SU-DHL-6 (cell line): Measurements from ENCODE around the gene SLC25A10.

Source experiments
- H2AFZ ChIP-seq: fragments of 200-600 bp; sonication (generic); 2 replicates; pipeline ENCODE4 v1.6.1; 2014; ENCODE audit warnings: low read depth, mild to moderate bottlenecking, moderate library complexity, mixed read lengths, antibody characterized with exemption, low read length; ENCODE audit not compliant: severe bottlenecking
- H3F3A ChIP-seq: fragments of 200-600 bp; shearing (Covaris generic); 2 replicates; pipeline ENCODE4 v1.6.0; 2016; ENCODE audit warnings: antibody characterized with exemption, mild to moderate bottlenecking; ENCODE audit not compliant: insufficient read depth
- H3K27ac ChIP-seq: fragments of 200-600 bp; sonication (generic); 2 replicates; pipeline ENCODE4 v1.5.1; 2016; ENCODE audit warnings: low read depth, mild to moderate bottlenecking, low read length, moderate library complexity, mixed read lengths
- H3K27me3 ChIP-seq: fragments of 200-600 bp; sonication (generic), shearing (Covaris generic); 2 replicates; pipeline ENCODE4 v1.6.0; 2014; ENCODE audit warnings: mild to moderate bottlenecking, low read length
- H3K36me3 ChIP-seq: fragments of 200-600 bp; sonication (generic); 2 replicates; pipeline ENCODE4 v1.6.1; 2014; ENCODE audit warnings: mild to moderate bottlenecking, low read length, mixed read lengths
- H3K4me2 ChIP-seq: fragments of 300-600, 200-600 bp; shearing (Covaris generic), sonication (generic); 2 replicates; pipeline ENCODE4 v1.6.0; 2014; ENCODE audit warnings: low read length, low read depth, mild to moderate bottlenecking; ENCODE audit not compliant: poor library complexity, severe bottlenecking
- H3K4me3 ChIP-seq: fragments of 200-600 bp; sonication (generic); 2 replicates; pipeline ENCODE4 v1.5.1; 2014; ENCODE audit warnings: antibody characterized with exemption, low read length, mild to moderate bottlenecking, mixed read lengths; ENCODE audit not compliant: insufficient read depth, poor library complexity, severe bottlenecking
- H3K79me2 ChIP-seq: fragments of 200-600 bp; sonication (generic); 2 replicates; pipeline ENCODE4 v1.6.1; 2014; ENCODE audit warnings: mild to moderate bottlenecking, low read length, moderate library complexity; ENCODE audit not compliant: insufficient read depth
- H3K9ac ChIP-seq: fragments of 200-600 bp; sonication (generic); 2 replicates; pipeline ENCODE4 v1.7.0; 2014; ENCODE audit warnings: mild to moderate bottlenecking, low read length
- H3K9me2 ChIP-seq: fragments of 200-600 bp; sonication (generic); replicated peaks from 2 replicates; pipeline ENCODE4 v1.6.1; 2014; ENCODE audit warnings: low read length; ENCODE audit not compliant: insufficient read depth
- H3K9me3 ChIP-seq: fragments of 200-600 bp; sonication (generic); 2 replicates; pipeline ENCODE4 v1.6.1; 2014; ENCODE audit warnings: low read length, mixed read lengths; ENCODE audit not compliant: insufficient read depth
- H4K20me1 ChIP-seq: fragments of 200-600 bp; sonication (generic); 2 replicates; pipeline ENCODE4 v1.6.1; 2014; ENCODE audit warnings: low read depth, mild to moderate bottlenecking, antibody characterized with exemption, low read length, moderate library complexity, mixed read lengths
- CTCF ChIP-seq: fragments of 200-600 bp; sonication (generic); IDR thresholded peaks from one replicate; pipeline ENCODE4 v1.5.1; 2017; ENCODE audit warnings: antibody characterized with exemption, mild to moderate bottlenecking, low read length, moderate library complexity; ENCODE audit not compliant: insufficient read depth, poor library complexity, severe bottlenecking
- EZH2phosphoT487 ChIP-seq: fragments of 200-600 bp; sonication (generic), shearing (Covaris generic); conservative IDR thresholded peaks from 2 replicates; pipeline ENCODE4 v1.6.1; 2018; ENCODE audit warnings: mild to moderate bottlenecking, antibody characterized with exemption, low read length, moderate library complexity, mixed read lengths

SLC25A10 gene

GRCh38 chr17:81695211-81695610 lies 16.9 kb upstream of the SLC25A10 start:
- no peak overlapping the region for H3K9ac ChIP-seq
- no peaks in the 10 kb centered on the region for H3K27me3 ChIP-seq
- TF ChIP-seq EZH2phosphoT487 (no peak), CTCF (no peak)
- 0 out of 2 replicates have a peak, but pooled peaks cover 5% of the 10 kb centered on the region for H3K79me2 ChIP-seq
- no peak overlapping the region for H3K27ac ChIP-seq
- H3F3A ChIP-seq = 0 out of 2 replicates have a peak, but pooled peaks cover 12% of the 10 kb centered on the region
- no peak overlapping the region for H3K4me2 ChIP-seq
- H3K4me3 ChIP-seq = no peak overlapping the region
- H3K9me3 ChIP-seq = no peaks in the 10 kb centered on the region
- H3K9me2 ChIP-seq = no peaks in the 10 kb centered on the region
- no peaks in the 10 kb centered on the region for H4K20me1 ChIP-seq
- peaks cover 2% of the 10 kb centered on the region; the same call in 1 of the 2 replicates for H3K36me3 ChIP-seq
- no peak overlapping the region for H2AFZ ChIP-seq

GRCh38 chr17:81695801-81696200 lies 16.3 kb upstream of the SLC25A10 start:
- Histone ChIP-seq H3K9me2 (no peaks in the 10 kb centered on the region), H3K27me3 (no peaks in the 10 kb centered on the region), H2AFZ (no peak overlapping the region), H3K36me3 (peaks cover 2% of the 10 kb centered on the region; the same call in 1 of the 2 replicates), H3K79me2 (peaks cover 11% of the 10 kb centered on the region), H3K27ac (no peak overlapping the region), H4K20me1 (no peaks in the 10 kb centered on the region), H3K9ac (no peak overlapping the region), H3K9me3 (no peaks in the 10 kb centered on the region), H3K4me2 (no peak overlapping the region), H3K4me3 (no peak overlapping the region), H3F3A (0 out of 2 replicates have a peak, but pooled peaks cover 12% of the 10 kb centered on the region)
- no peak for TF ChIP-seq CTCF
- TF ChIP-seq EZH2phosphoT487 = no peak

GRCh38 chr17:81696218-81696941 lies 15.7 kb upstream of the SLC25A10 start:
- H3K79me2 ChIP-seq = peaks cover 17% of the 10 kb centered on the region
- TF ChIP-seq EZH2phosphoT487 (no peak), CTCF (no peak)
- H3K4me2 ChIP-seq = no peak overlapping the region
- H4K20me1 ChIP-seq = no peaks in the 10 kb centered on the region
- H3K9me2 ChIP-seq = no peaks in the 10 kb centered on the region
- H3K27ac ChIP-seq = no peak overlapping the region
- H3K36me3 ChIP-seq = peaks cover 2% of the 10 kb centered on the region; the same call in 1 of the 2 replicates
- no peak overlapping the region for H3K9ac ChIP-seq
- H2AFZ ChIP-seq = no peak overlapping the region
- H3F3A ChIP-seq = 0 out of 2 replicates have a peak, but pooled peaks cover 12% of the 10 kb centered on the region
- H3K4me3 ChIP-seq = no peak overlapping the region
- H3K9me3 ChIP-seq = no peaks in the 10 kb centered on the region
- H3K27me3 ChIP-seq = no peaks in the 10 kb centered on the region
